HG02759 (cell line): ENCODE data around the gene TMEM158.

Experiments
- ATAC-seq: cut with Tn5 transposase; IDR thresholded peaks from one replicate; pipeline ENCODE4 v1.9.1; 2021; ENCODE audit warnings: mild to moderate bottlenecking, moderate library complexity; ENCODE audit not compliant: unreplicated experiment

TMEM158 gene

GRCh38 chr3:45176912-45177311 lies 49.2 kb downstream of the TMEM158 start:
- no peak for ATAC-seq
